ENCODE data around the gene TMEM44.

- TF ChIP-seq CTCF (optimal IDR thresholded peaks at IDR 0.05 in 1 of 3, IDR thresholded peaks at IDR 0.05 in 1 of 3, conservative IDR thresholded peaks at IDR 0.05 in 1 of 3; ENCODE audit: extremely low read depth in 1 of 3, insufficient read depth in 2 of 3, low read length in 3 of 3) (no peak), EZH2 (IDR thresholded peaks at IDR 0.05; ENCODE audit: low read length) (no peak)
Measured at GRCh38 chr3:194579091-194579606, 54.1 kb downstream of the TMEM44 start.
